Transverse colon (tissue), 4 donors: ENCODE results near the gene LGI2. TPM values are rescaled to one million over a fixed set of nuclear protein-coding genes. Genes with fewer than 3 reads are reported as not detected.
"Not testable (repeated sequence)": the region's sequence is repeated elsewhere in the genome, so short reads cannot be mapped to it uniquely, and the experiment has no call there.

Experiments used
- DNase-seq: peaks from one replicate; pipeline ENCODE4 v3.0.0-alpha.2; 2019
- H3K27ac ChIP-seq, 4 donors: fragments of 200-600 bp; sonication (generic); 2 replicates each; pipeline ENCODE4 v1.5.1; 2016 to 2018; ENCODE audit warnings: inconsistent platforms in 4 of 4
- H3K27me3 ChIP-seq: fragments of 200-600 bp; sonication (generic); 2 replicates; pipeline ENCODE4 v1.5.1; 2017; ENCODE audit warnings: inconsistent platforms
- H3K36me3 ChIP-seq, 4 donors: fragments of 200-600 bp; sonication (generic); 2 replicates each; pipeline ENCODE4 v1.5.1; 2017 to 2019; ENCODE audit warnings: inconsistent platforms in 4 of 4
- H3K4me1 ChIP-seq, 4 donors: fragments of 200-600 bp; sonication (generic); 2 replicates each; pipeline ENCODE4 v1.5.1; 2017 to 2020; ENCODE audit warnings: inconsistent platforms in 4 of 4
- H3K4me3 ChIP-seq, 4 donors: fragments of 200-600 bp; sonication (generic); 1 replicate in 1 of 4; 2 replicates in 3 of 4; pipeline versions ENCODE4 v1.5.1 to v1.6.1; 2017 to 2019; ENCODE audit warnings: inconsistent platforms in 4 of 4
- H3K9me3 ChIP-seq, 2 donors: fragments of 200-600 bp; sonication (generic); 2 replicates each; pipeline ENCODE4 v1.5.1; 2017 to 2019; ENCODE audit warnings: inconsistent platforms in 2 of 2
- CTCF ChIP-seq, 5 experiments: fragments of 200-600 bp in 3 of 5; fragments of 450-650 bp in 2 of 5; sonication (generic) in 3 of 5; IDR thresholded peaks; 1 replicate in 2 of 5; 2 replicates in 3 of 5; pipeline ENCODE4 v1.5.1; 2016 to 2017; ENCODE audit warnings: antibody characterized with exemption in 5 of 5, inconsistent platforms in 3 of 5, mild to moderate bottlenecking in 2 of 5, moderate library complexity in 1 of 5
- EP300 ChIP-seq: sonication (generic); formaldehyde crosslinking; IDR thresholded peaks from one replicate; pipeline ENCODE4 v1.6.1; 2017; ENCODE audit warnings: antibody characterized with exemption, low read depth
- POLR2A ChIP-seq: fragments of 450-650 bp; IDR thresholded peaks from one replicate; pipeline ENCODE4 v1.6.1; 2016; ENCODE audit warnings: antibody characterized with exemption, mild to moderate bottlenecking, moderate library complexity
- POLR2AphosphoS5 ChIP-seq, 3 donors: sonication (generic); formaldehyde crosslinking; IDR thresholded peaks; one replicate each; pipeline ENCODE4 v1.6.1; 2016; ENCODE audit warnings: antibody characterized with exemption in 3 of 3
- WGBS, 2 donors: methylation state at CpG; one replicate each; pipeline ENCODE4 v1.1.5; 2018; ENCODE audit warnings: low coverage in 1 of 2; 5-methylcytosine and 5-hydroxymethylcytosine counted together
- in situ Hi-C, 4 donors: fragments of 200-750 bp; cut with MboI; loops; one replicate each; pipeline versions ENCODE4 v1.15.0 to v1.15.1; 2017; ENCODE audit warnings: low sequenced_read_pairs in 3 of 4, low pct_ligation_motif_present in 1 of 4, low pct_unique_long_range_greater_than_20kb in 1 of 4
- intact Hi-C: fragments of 100-400 bp; cut with DNase I; formaldehyde crosslinking; loops from one replicate; pipeline ENCODE4 v1.15.1; 2023; ENCODE audit warnings: low total_unique reads
- total RNA-seq, 4 donors: library from RNA; depleted of rRNA; stranded (reverse); fragments of >200 nt; gene quantifications; one replicate each; pipeline ENCODE4 v1.1.0, GENCODE V29; 2016

The LGI2 gene
- total RNA-seq, 4 donors from 2014 or later = 0.32 to 0.75 (median 0.41) TPM; not detected in 1

GRCh38 chr4:25059791-25060190, 29.0 kb upstream of the LGI2 start:
- no peaks in the 10 kb centered on the region for H3K36me3 ChIP-seq
- DNase-seq = no peak
- in situ Hi-C loops = no loop called here
- no peaks in the 10 kb centered on the region for H3K9me3 ChIP-seq
- WGBS, 2 donors = 57 to 65% methylated on average over 1 to 2 of the region's 2 CpGs
- TF ChIP-seq CTCF (IDR thresholded peaks at IDR 0.05) (no peak), POLR2AphosphoS5 (IDR thresholded peaks at IDR 0.05) (no peak), POLR2A (no peak), EP300 (no peak)
- intact Hi-C loops = no loop called here
- H3K4me1 ChIP-seq = no peaks in the 10 kb centered on the region
- H3K27ac ChIP-seq = peak overlapping the region in 1 of 4 donors; percentile 21
- no peak overlapping the region for H3K4me3 ChIP-seq
- no peaks in the 10 kb centered on the region for H3K27me3 ChIP-seq

- H3K4me3 ChIP-seq = no peak overlapping the region
- in situ Hi-C loops = no loop called here
- 81 to 93% methylated on average over 7 to 8 of the region's 8 CpGs for WGBS, 2 donors
These were observed 28.1 kb upstream of the LGI2 start for GRCh38 chr4:25058796-25059195.

GRCh38 chr4:25057299-25057698, 26.6 kb upstream of the LGI2 start:
- intact Hi-C loops = no loop called here
- 64 to 71% methylated on average over 1 to 8 of the region's 8 CpGs for WGBS, 2 donors
- H3K4me3 ChIP-seq = no peak overlapping the region
- TF ChIP-seq POLR2AphosphoS5 (IDR thresholded peaks at IDR 0.05) (no peak), POLR2A (no peak)
- H3K27me3 ChIP-seq = no peaks in the 10 kb centered on the region
- H3K4me1 ChIP-seq = no peaks in the 10 kb centered on the region
- H3K27ac ChIP-seq = no peak overlapping the region
- H3K36me3 ChIP-seq = no peaks in the 10 kb centered on the region
- in situ Hi-C loops = no loop called here
- DNase-seq = no peak
- no peaks in the 10 kb centered on the region for H3K9me3 ChIP-seq

More at GRCh38 chr4:25058796-25059195, 28.1 kb upstream of the LGI2 start:
- DNase-seq = no peak
- Histone ChIP-seq H3K27me3 (no peaks in the 10 kb centered on the region), H3K27ac (no peak overlapping the region), H3K4me1 (no peaks in the 10 kb centered on the region), H3K36me3 (no peaks in the 10 kb centered on the region), H3K9me3 (no peaks in the 10 kb centered on the region)
- intact Hi-C loops = no loop called here
- TF ChIP-seq EP300 = no peak
- TF ChIP-seq CTCF (IDR thresholded peaks at IDR 0.05) = no peak
- no peak for TF ChIP-seq POLR2A
- no peak for TF ChIP-seq POLR2AphosphoS5 (IDR thresholded peaks at IDR 0.05)

GRCh38 chr4:25052037-25052436, 21.3 kb upstream of the LGI2 start:
- 92 to 93% methylated on average over 2 to 5 of the region's 5 CpGs for WGBS, 2 donors
- H3K27me3 ChIP-seq = not testable (repeated sequence)

GRCh38 chr4:25051534-25051933, 20.8 kb upstream of the LGI2 start:
- WGBS, 2 donors = 84 to 91% methylated on average over 1 of the region's 1 CpG
- Histone ChIP-seq H3K36me3 (no peaks in the 10 kb centered on the region), H3K4me1 (no peaks in the 10 kb centered on the region), H3K4me3 (no peak overlapping the region), H3K27me3 (no peaks in the 10 kb centered on the region), H3K9me3 (no peaks in the 10 kb centered on the region), H3K27ac (no peak overlapping the region)
- no peak for DNase-seq
- intact Hi-C loops (no loop called here), in situ Hi-C loops (no loop called here)
- TF ChIP-seq POLR2AphosphoS5 (IDR thresholded peaks at IDR 0.05) (no peak), EP300 (no peak), CTCF (IDR thresholded peaks at IDR 0.05) (no peak), POLR2A (no peak)

More at GRCh38 chr4:25052037-25052436, 21.3 kb upstream of the LGI2 start:
- H3K27ac ChIP-seq, H3K4me3 ChIP-seq, H3K4me1 ChIP-seq, H3K9me3 ChIP-seq, in situ Hi-C loops, intact Hi-C loops, DNase-seq, H3K36me3 ChIP-seq: not testable (repeated sequence)
